HepG2 (cell line): ENCODE measurements around the gene CAPN10. TPM values are rescaled to one million over a fixed set of nuclear protein-coding genes. Genes with fewer than 3 reads are reported as not detected.
A peak's percentile ranks its signal among the peaks of the same experiment; 100 is the strongest.

ENCODE experiments used
- HNRNPK ChIP-seq: fragments of 200-400 bp; formaldehyde crosslinking; IDR thresholded peaks from 2 replicates; pipeline ENCODE4 v1.6.1; 2018; ENCODE audit warnings: low read length, low read depth, moderate library complexity, mild to moderate bottlenecking; ENCODE audit not compliant: poor library complexity, severe bottlenecking
- KLF15 ChIP-seq: sonication (generic); formaldehyde crosslinking; IDR thresholded peaks from 2 replicates; pipeline ENCODE4 v1.8.1; 2023; ENCODE audit warnings: borderline replicate concordance, mild to moderate bottlenecking, inconsistent platforms, missing genetic modification reagents, mixed read lengths
- LRRFIP1 ChIP-seq: sonication (generic); formaldehyde crosslinking; conservative IDR thresholded peaks from 2 replicates; pipeline ENCODE4 v1.4.0; 2020; ENCODE audit warnings: missing genetic modification reagents
- ONECUT2 ChIP-seq: sonication (generic); formaldehyde crosslinking; IDR thresholded peaks from 2 replicates; pipeline ENCODE4 v1.4.0; 2020; ENCODE audit warnings: missing genetic modification reagents
- POGZ ChIP-seq: sonication (generic); formaldehyde crosslinking; IDR thresholded peaks from 2 replicates; pipeline ENCODE4 v1.4.0; 2020; ENCODE audit warnings: mild to moderate bottlenecking, missing genetic modification reagents
- PTBP1 ChIP-seq: fragments of 200-400 bp; formaldehyde crosslinking; IDR thresholded peaks from 2 replicates; pipeline ENCODE4 v1.6.1; 2018; ENCODE audit warnings: low read length, low read depth; ENCODE audit not compliant: poor library complexity, severe bottlenecking
- RBAK ChIP-seq: sonication (generic); formaldehyde crosslinking; IDR thresholded peaks from 2 replicates; pipeline ENCODE4 v1.5.1; 2020; ENCODE audit warnings: mild to moderate bottlenecking, missing genetic modification reagents
- RNF219 ChIP-seq: sonication (generic); formaldehyde crosslinking; IDR thresholded peaks from 2 replicates; pipeline ENCODE4 v1.5.0; 2020; ENCODE audit warnings: mild to moderate bottlenecking, missing genetic modification reagents
- SP140L ChIP-seq: sonication (generic); formaldehyde crosslinking; IDR thresholded peaks from 2 replicates; pipeline ENCODE4 v1.4.0; 2020; ENCODE audit warnings: missing genetic modification reagents, borderline replicate concordance
- SRSF1 ChIP-seq: fragments of 200-400 bp; formaldehyde crosslinking; optimal IDR thresholded peaks from 2 replicates; pipeline ENCODE3; 2017; ENCODE audit warnings: mild to moderate bottlenecking, low read depth, low read length, moderate library complexity
- ZNF224 ChIP-seq: sonication (generic); formaldehyde crosslinking; IDR thresholded peaks from 2 replicates; pipeline ENCODE4 v1.5.0; 2020; ENCODE audit warnings: mild to moderate bottlenecking, missing genetic modification reagents
- ZNF280D ChIP-seq: sonication (generic); formaldehyde crosslinking; IDR thresholded peaks from 2 replicates; pipeline ENCODE4 v1.5.1; 2020; ENCODE audit warnings: mild to moderate bottlenecking, missing genetic modification reagents
- ZNF337 ChIP-seq: sonication (generic); formaldehyde crosslinking; IDR thresholded peaks from 2 replicates; pipeline ENCODE4 v1.5.1; 2020; ENCODE audit warnings: missing genetic modification reagents, low read depth, mild to moderate bottlenecking, borderline replicate concordance
- ZNF382 ChIP-seq: sonication (generic); formaldehyde crosslinking; IDR thresholded peaks from 2 replicates; pipeline ENCODE4 v1.5.0; 2020; ENCODE audit warnings: missing genetic modification reagents, mild to moderate bottlenecking, borderline replicate concordance
- ZNF710 ChIP-seq: sonication (generic); formaldehyde crosslinking; IDR thresholded peaks from 2 replicates; pipeline ENCODE4 v1.5.0; 2020; ENCODE audit warnings: mild to moderate bottlenecking, missing genetic modification reagents, borderline replicate concordance
- ZNF740 ChIP-seq: sonication (generic); formaldehyde crosslinking; IDR thresholded peaks from 2 replicates; pipeline ENCODE4 v1.4.0; 2020; ENCODE audit warnings: missing genetic modification reagents
- ZNF776 ChIP-seq: sonication (generic); formaldehyde crosslinking; IDR thresholded peaks from 2 replicates; pipeline ENCODE4 v1.4.0; 2020; ENCODE audit warnings: mild to moderate bottlenecking, missing genetic modification reagents
- ZSCAN25 ChIP-seq: sonication (generic); formaldehyde crosslinking; IDR thresholded peaks from 2 replicates; pipeline ENCODE4 v1.8.0; 2022; ENCODE audit warnings: mild to moderate bottlenecking, missing genetic modification reagents
- polyA plus RNA-seq, 8 experiments: library from polyadenylated mRNA; depleted of rRNA in 3 of 8; stranded (reverse) in 7 of 8; unstranded in 1 of 8; fragments of >200 nt; fragmentation: Illumina TruSeq in 4 of 8; extraction: Trizol in 4 of 8; gene quantifications; 2 replicates each; pipeline versions ENCODE4 v1.2.1 to v1.2.3, GENCODE V29; 2011 to 2016; ENCODE audit warnings: low read depth in 4 of 8, missing spikeins in 1 of 8, mixed read lengths in 1 of 8; ENCODE audit not compliant: insufficient read depth in 1 of 8
- total RNA-seq, 5 experiments: library from RNA; depleted of rRNA; stranded (reverse); fragments of >200 nt; fragmentation: Illumina TruSeq; extraction: Trizol; gene quantifications; 2 replicates each; pipeline ENCODE4 v1.2.3, GENCODE V29; 2016; ENCODE audit warnings: low read depth in 1 of 5

Gene CAPN10
- total and polyA plus RNA-seq, 2 of the 13 experiments (the other 11 are each of a cell fraction or from before 2014, with no cell fraction given), result 27.6 to 32.4 TPM

- TF ChIP-seq SP140L (CRISPR knock-in tag), result peak; percentile 93; the same call in 1 of the 2 replicates
- TF ChIP-seq ZNF224 (CRISPR knock-in tag), result peak; percentile 46; the same call in 1 of the 2 replicates
- no peak for TF ChIP-seq KLF15 (CRISPR knock-in tag)
- TF ChIP-seq PTBP1, result no peak
- no peak for TF ChIP-seq HNRNPK
- no peak for TF ChIP-seq ZNF740 (CRISPR knock-in tag)
- no peak for TF ChIP-seq RBAK
- no peak for TF ChIP-seq SRSF1
- no peak; the same call in 1 of the 2 replicates for TF ChIP-seq ZNF280D
- peak; percentile 82 for TF ChIP-seq POGZ (CRISPR knock-in tag)
- no peak for TF ChIP-seq ZNF776
- no peak for TF ChIP-seq LRRFIP1
- TF ChIP-seq ZNF710 (CRISPR knock-in tag), result 0 out of 2 replicates have a peak, but pooled peaks have one; percentile 41
- peak; percentile 95 for TF ChIP-seq ZSCAN25 (CRISPR knock-in tag)
- no peak for TF ChIP-seq ZNF382
- TF ChIP-seq ONECUT2 (CRISPR knock-in tag), result peak; percentile 25; the same call in 1 of the 2 replicates
- no peak for TF ChIP-seq RNF219 (CRISPR knock-in tag)
- TF ChIP-seq ZNF337 (CRISPR knock-in tag), result no peak; the same call in 1 of the 2 replicates
These were observed 17.9 kb downstream of the CAPN10 start (continued) for GRCh38 chr2:240604291-240604938.
